KMS-11 (cell line): Measurements from ENCODE around the gene NOL4L.

ENCODE experiments used
- H2AFZ ChIP-seq: fragments of 200-600 bp; sonication (generic); 2 replicates; pipeline ENCODE4 v1.6.1; 2016; ENCODE audit warnings: antibody characterized with exemption, mixed run types, low read depth
- H3K27ac ChIP-seq: fragments of 200-600 bp; sonication (generic); 2 replicates; pipeline ENCODE4 v1.6.1; 2016; ENCODE audit warnings: mild to moderate bottlenecking, mixed run types
- H3K27me3 ChIP-seq: fragments of 200-600 bp; sonication (generic); 2 replicates; pipeline ENCODE4 v1.6.1; 2017; ENCODE audit warnings: mild to moderate bottlenecking, low read depth, mixed run types, moderate library complexity; ENCODE audit not compliant: insufficient read depth
- H3K36me3 ChIP-seq: fragments of 200-600 bp; sonication (generic); 2 replicates; pipeline ENCODE4 v1.6.1; 2017; ENCODE audit warnings: mild to moderate bottlenecking, mixed run types; ENCODE audit not compliant: insufficient read depth
- H3K4me1 ChIP-seq: fragments of 200-600 bp; sonication (generic); 2 replicates; pipeline ENCODE4 v1.6.1; 2016; ENCODE audit warnings: mild to moderate bottlenecking, low read depth, mixed run types; ENCODE audit not compliant: poor library complexity, severe bottlenecking
- H3K4me2 ChIP-seq: fragments of 200-600 bp; sonication (generic); 2 replicates; pipeline ENCODE4 v1.7.0; 2016; ENCODE audit warnings: mild to moderate bottlenecking, mixed run types
- H3K4me3 ChIP-seq: fragments of 200-600 bp; sonication (generic); IDR thresholded peaks from 2 replicates; pipeline ENCODE4 v1.6.1; 2017; ENCODE audit warnings: low read depth, low read length, mixed read lengths; ENCODE audit not compliant: insufficient read depth
- H3K79me2 ChIP-seq: fragments of 200-600 bp; sonication (generic); 2 replicates; pipeline ENCODE4 v1.6.1; 2016; ENCODE audit warnings: low read depth, mixed run types; ENCODE audit not compliant: insufficient read depth
- H3K9ac ChIP-seq: fragments of 200-600 bp; sonication (generic); 2 replicates; pipeline ENCODE4 v1.6.1; 2016; ENCODE audit warnings: mild to moderate bottlenecking, mixed run types
- H4K20me1 ChIP-seq: fragments of 200-600 bp; sonication (generic); 2 replicates; pipeline ENCODE4 v1.6.1; 2016; ENCODE audit warnings: mild to moderate bottlenecking, mixed run types; ENCODE audit not compliant: insufficient read depth
- CTCF ChIP-seq: fragments of 200-600 bp; sonication (generic); conservative IDR thresholded peaks from 2 replicates; pipeline ENCODE4 v1.6.1; 2017; ENCODE audit warnings: low read depth, mild to moderate bottlenecking, antibody characterized with exemption, low read length, moderate library complexity, mixed read lengths

The NOL4L gene

GRCh38 chr20:32470940-32471339 lies 114.2 kb downstream of the NOL4L start:
- H3K36me3 ChIP-seq, result no peaks in the 10 kb centered on the region
- no peak overlapping the region for H2AFZ ChIP-seq
- no peaks in the 10 kb centered on the region for H3K4me1 ChIP-seq
- no peaks in the 10 kb centered on the region for H3K27me3 ChIP-seq
- H4K20me1 ChIP-seq, result no peaks in the 10 kb centered on the region
- H3K27ac ChIP-seq, result no peak overlapping the region
- H3K4me3 ChIP-seq, result no peak overlapping the region
- H3K9ac ChIP-seq, result no peak overlapping the region
- no peak overlapping the region for H3K4me2 ChIP-seq
- no peak for TF ChIP-seq CTCF
- H3K79me2 ChIP-seq, result no peaks in the 10 kb centered on the region

GRCh38 chr20:32470025-32470861 lies 114.9 kb downstream of the NOL4L start:
- H3K4me2 ChIP-seq, result no peak overlapping the region

GRCh38 chr20:32468860-32469259 lies 116.3 kb downstream of the NOL4L start:
- Histone ChIP-seq H3K79me2 (no peaks in the 10 kb centered on the region), H3K4me1 (no peaks in the 10 kb centered on the region), H3K4me2 (no peak overlapping the region), H3K27ac (no peak overlapping the region), H2AFZ (no peak overlapping the region), H3K36me3 (no peaks in the 10 kb centered on the region), H4K20me1 (no peaks in the 10 kb centered on the region), H3K9ac (no peak overlapping the region), H3K4me3 (no peak overlapping the region), H3K27me3 (no peaks in the 10 kb centered on the region)
- TF ChIP-seq CTCF, result no peak

More at GRCh38 chr20:32470025-32470861, 114.9 kb downstream of the NOL4L start:
- Histone ChIP-seq H3K4me3 (no peak overlapping the region), H3K36me3 (no peaks in the 10 kb centered on the region), H3K27ac (no peak overlapping the region), H3K27me3 (no peaks in the 10 kb centered on the region), H3K79me2 (no peaks in the 10 kb centered on the region), H3K4me1 (no peaks in the 10 kb centered on the region), H2AFZ (no peak overlapping the region), H4K20me1 (no peaks in the 10 kb centered on the region), H3K9ac (no peak overlapping the region)
- peak; percentile 18; the same call in 1 of the 2 replicates for TF ChIP-seq CTCF

- TF ChIP-seq CTCF, result no peak
- H3K79me2 ChIP-seq, result no peaks in the 10 kb centered on the region
- no peaks in the 10 kb centered on the region for H3K36me3 ChIP-seq
- no peak overlapping the region for H2AFZ ChIP-seq
- no peaks in the 10 kb centered on the region for H4K20me1 ChIP-seq
- no peak overlapping the region for H3K27ac ChIP-seq
- no peak overlapping the region for H3K4me3 ChIP-seq
- no peaks in the 10 kb centered on the region for H3K4me1 ChIP-seq
- no peak overlapping the region for H3K4me2 ChIP-seq
- H3K27me3 ChIP-seq, result no peaks in the 10 kb centered on the region
- no peak overlapping the region for H3K9ac ChIP-seq
These were observed 116.9 kb downstream of the NOL4L start for GRCh38 chr20:32468313-32468640.
